Hematopoietic multipotent progenitor cell (in vitro differentiated cells): ENCODE measurements around the gene SYDE2. TPM values are rescaled to one million over a fixed set of nuclear protein-coding genes. Genes with fewer than 3 reads are reported as not detected.
"Not testable (repeated sequence)": the region's sequence is repeated elsewhere in the genome, so short reads cannot be mapped to it uniquely, and the experiment has no call there.

Experiments
- DNase-seq, 3 donors: peaks; one replicate each; pipeline ENCODE4 v3.0.0-alpha.2; 2011 to 2015; ENCODE audit warnings: low read depth in 2 of 3, low spot score in 2 of 3
- total RNA-seq: library from RNA; depleted of rRNA; stranded (reverse); fragments of >200 nt; gene quantifications from one replicate; pipeline ENCODE4 v1.2.3, GENCODE V29; 2012

Gene SYDE2
- total RNA-seq, 1 donor = 3.2 TPM

- no peak for DNase-seq
Measured at GRCh38 chr1:85216697-85217096, 15.9 kb upstream of the SYDE2 start.

- no peak for DNase-seq
Measured at GRCh38 chr1:85214654-85215053, 13.8 kb upstream of the SYDE2 start.

- DNase-seq = no peak
Measured at GRCh38 chr1:85208488-85208887, 7.7 kb upstream of the SYDE2 start.

GRCh38 chr1:85203573-85204171, 2.9 kb upstream of the SYDE2 start:
- DNase-seq = no peak

- no peak for DNase-seq
Measured at GRCh38 chr1:85202864-85203255, 2.0 kb upstream of the SYDE2 start.

GRCh38 chr1:85202092-85202863, 1.5 kb upstream of the SYDE2 start:
- no peak for DNase-seq

GRCh38 chr1:85201340-85202091, 700 bp upstream of the SYDE2 start:
- peak; percentile 38 to 77 (median 70) for DNase-seq

GRCh38 chr1:85199667-85200462, 951 bp downstream of the SYDE2 start:
- peak in 1 of 3 donors; percentile 36 for DNase-seq

GRCh38 chr1:85198864-85199263, 2.0 kb downstream of the SYDE2 start:
- no peak for DNase-seq

- DNase-seq = no peak
Measured at GRCh38 chr1:85196358-85196757, 4.5 kb downstream of the SYDE2 start.

GRCh38 chr1:85195703-85196102, 5.1 kb downstream of the SYDE2 start:
- no peak for DNase-seq

GRCh38 chr1:85192129-85192528, 8.7 kb downstream of the SYDE2 start:
- not testable (repeated sequence) for DNase-seq

- no peak for DNase-seq
Measured at GRCh38 chr1:85189120-85189519, 11.7 kb downstream of the SYDE2 start.

GRCh38 chr1:85188530-85188929, 12.3 kb downstream of the SYDE2 start:
- DNase-seq = no peak

- DNase-seq = not testable (repeated sequence)
Measured at GRCh38 chr1:85187021-85187420, 13.8 kb downstream of the SYDE2 start.

GRCh38 chr1:85184245-85184644, 16.6 kb downstream of the SYDE2 start:
- no peak for DNase-seq

- no peak for DNase-seq
Measured at GRCh38 chr1:85182700-85183099, 18.1 kb downstream of the SYDE2 start.

GRCh38 chr1:85180869-85181268, 19.9 kb downstream of the SYDE2 start:
- DNase-seq = peak in 1 of 3 donors; percentile 26

GRCh38 chr1:85179522-85179921, 21.3 kb downstream of the SYDE2 start:
- DNase-seq = peak in 1 of 3 donors; percentile 54

GRCh38 chr1:85178396-85178795, 22.4 kb downstream of the SYDE2 start:
- DNase-seq = no peak

GRCh38 chr1:85174503-85174902, 26.3 kb downstream of the SYDE2 start:
- no peak for DNase-seq
